Activated effector memory CD4-positive, alpha-beta T cell treated with Interleukin-2 at 50 U/mL for 16 hours (primary cell): ENCODE data around the gene NT5C3A.
"Not testable (repeated sequence)": the region's sequence is repeated elsewhere in the genome, so short reads cannot be mapped to it uniquely, and the experiment has no call there.

Experiments used
- DNase-seq: peaks from one replicate; pipeline ENCODE4 v3.0.0-alpha.2; 2020

Gene NT5C3A

DNA sequence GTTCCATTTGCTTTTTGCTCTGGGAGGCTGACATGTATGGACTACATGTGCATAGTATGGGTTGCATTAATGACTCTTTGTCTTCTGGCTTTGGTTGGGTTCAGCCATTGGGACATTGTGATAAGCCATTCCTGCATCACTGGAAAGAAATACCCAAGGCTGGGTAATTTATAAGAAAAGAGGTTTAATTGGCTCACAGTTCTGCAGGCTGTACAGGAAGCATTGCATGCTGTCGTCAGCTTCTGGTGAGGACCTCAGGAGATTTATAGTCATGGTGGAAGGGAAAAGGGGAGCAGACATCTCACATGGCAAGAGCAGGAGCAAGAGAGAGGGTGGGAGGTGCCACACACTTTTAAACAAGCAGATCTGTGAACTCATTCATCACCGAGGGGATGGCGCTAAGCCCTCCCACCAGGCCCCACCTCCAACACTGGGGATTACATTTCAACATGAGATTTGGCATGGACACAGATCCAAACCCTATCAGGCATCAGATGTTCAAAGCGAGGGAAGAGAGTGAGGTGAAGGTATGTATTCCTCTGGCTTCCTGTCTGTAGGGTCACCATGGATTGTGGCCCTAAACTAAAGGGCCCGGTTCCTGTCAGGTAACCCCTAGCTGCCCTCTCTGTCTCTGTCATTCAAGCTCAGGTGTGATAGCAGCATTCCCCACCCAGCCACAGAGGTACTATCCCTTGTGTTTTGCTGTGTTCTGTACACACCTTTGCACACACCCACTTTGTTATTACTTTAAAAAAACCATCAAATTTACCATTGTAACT is 95.9 kb downstream of the NT5C3A start:
- not testable (repeated sequence) for DNase-seq

DNA sequence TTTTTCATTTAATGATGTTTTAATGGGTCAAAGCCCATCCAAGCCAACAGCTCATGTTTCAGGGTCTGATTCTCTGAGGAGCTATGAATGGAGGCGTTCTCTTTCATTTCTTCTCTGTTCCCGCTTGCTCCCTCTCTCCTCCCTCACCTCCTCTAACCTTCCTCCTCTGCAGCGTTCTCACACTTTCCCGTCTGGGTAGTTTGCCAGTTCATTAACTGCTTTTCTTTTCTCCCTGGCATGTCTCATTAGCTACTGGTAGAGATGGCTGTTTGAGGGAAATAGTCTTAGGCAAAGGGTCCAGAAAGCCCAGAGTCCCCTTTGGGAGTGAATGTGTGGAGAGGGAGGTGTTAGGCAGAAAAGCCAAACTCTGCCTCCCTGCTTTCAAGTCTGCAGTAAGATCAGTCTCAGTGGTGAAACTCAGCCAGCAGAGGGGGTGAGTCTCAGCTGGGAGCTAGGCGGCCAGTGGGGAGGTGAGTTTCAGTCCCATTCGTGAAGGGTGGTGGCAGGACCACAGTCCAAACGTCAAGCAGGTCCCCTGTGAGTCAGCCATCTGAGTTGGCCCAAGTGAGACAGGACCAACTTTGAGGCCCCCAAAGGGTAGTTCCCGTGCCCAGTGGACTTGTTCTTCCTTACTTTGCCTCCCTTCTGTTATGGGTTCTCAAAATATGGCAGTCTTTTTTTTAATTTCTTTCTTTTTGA is 98.0 kb downstream of the NT5C3A start:
- not testable (repeated sequence) for DNase-seq
